Measurements from ENCODE around the gene EIF6. TPM values are rescaled to one million over a fixed set of nuclear protein-coding genes. Genes with fewer than 3 reads are reported as not detected.

EIF6 gene
- total and polyA plus RNA-seq, 2 donors = 88.6 to 115 TPM

Other genes starting within 250 kb of the EIF6 start
- 24.6 TPM for gene TRPC4AP, start 192.0 kb downstream of the EIF6 start, total RNA-seq
- gene TRPC4AP, start 192.0 kb downstream of the EIF6 start, polyA plus RNA-seq = 57.3 TPM
- gene EDEM2, start 137.4 kb downstream of the EIF6 start, total RNA-seq = 15.5 TPM
- 18.4 TPM for gene EDEM2, start 137.4 kb downstream of the EIF6 start, polyA plus RNA-seq
- gene PROCR, start 112.7 kb downstream of the EIF6 start, total RNA-seq = 4.6 TPM
- gene PROCR, start 112.7 kb downstream of the EIF6 start, polyA plus RNA-seq = 7.8 TPM
- 0.05 TPM for gene MMP24, start 58.1 kb downstream of the EIF6 start, total RNA-seq
- gene MMP24, start 58.1 kb downstream of the EIF6 start, polyA plus RNA-seq = 0.11 TPM
- gene MMP24OS, start 6.7 kb downstream of the EIF6 start, total RNA-seq = 14.3 TPM
- 32.0 TPM for gene MMP24OS, start 6.7 kb downstream of the EIF6 start, polyA plus RNA-seq
- under 0.01 TPM for gene FAM83C, start 7.7 kb upstream of the EIF6 start, total RNA-seq
- 0.14 TPM for gene FAM83C, start 7.7 kb upstream of the EIF6 start, polyA plus RNA-seq
- gene UQCC1, start 127.2 kb upstream of the EIF6 start, total RNA-seq = 29.0 TPM
- gene UQCC1, start 127.2 kb upstream of the EIF6 start, polyA plus RNA-seq = 31.3 TPM
- 0.24 TPM for gene GDF5, start 153.5 kb upstream of the EIF6 start, total RNA-seq
- gene GDF5, start 153.5 kb upstream of the EIF6 start, polyA plus RNA-seq = 0.32 TPM
- gene CEP250, start 170.8 kb upstream of the EIF6 start, total RNA-seq = 17.6 TPM
- gene CEP250, start 170.8 kb upstream of the EIF6 start, polyA plus RNA-seq = 12.5 TPM
- not detected for gene C20orf173, start 244.9 kb upstream of the EIF6 start, total RNA-seq
- not detected for gene C20orf173, start 244.9 kb upstream of the EIF6 start, polyA plus RNA-seq

Data from thymus (tissue), 2 donors.